ENCODE data around the gene TFR2. TPM values are rescaled to one million over a fixed set of nuclear protein-coding genes. Genes with fewer than 3 reads are reported as not detected.

Gene TFR2
- total RNA-seq, 1 experiment from 2014 or later: 11.8 TPM

- ChIA-PET CTCF (interaction anchor here (0.5 to 2.9 kb wide), 7 partner anchors 20 to 493 kb away, joined by 3 to 12 read pairs (median 6); partner anchors contain the start of genes MOSPD3, POP7 and SPACDR), POLR2A (interaction anchor here (1.4 to 2.3 kb wide), 5 partner anchors 8 to 156 kb away, joined by 9 to 23 read pairs (median 15); partner anchors contain the start of genes MEPCE, MOSPD3, POP7 and ZCWPW1), RAD21 (ENCODE audit: low non-redundant PET in 1 of 2, low total read pairs in 2 of 2, uncharacterized antibody in 2 of 2, unreplicated experiment in 2 of 2) (interaction anchor here in 1 of 2 experiments (0.6 kb wide), 1 partner anchor 71 kb away, joined by 4 read pairs; no protein-coding TSS in a partner anchor)
- no peaks in the 10 kb centered on the region for H3K27me3 ChIP-seq (ENCODE audit: insufficient read depth, low read length)
- H2AFZ ChIP-seq (ENCODE audit: low read depth, low read length, poor library complexity, severe bottlenecking): no peak overlapping the region
- H3K4me1 ChIP-seq (ENCODE audit: control insufficient read depth in 1 of 2, insufficient read depth in 2 of 2, low read length in 2 of 2): peaks cover 2 to 22% of the 10 kb centered on the region in 2 experiments; a peak in 3 of 4 replicates
- no peak for DNase-seq (ENCODE audit: low read depth, low spot score)
- ATAC-seq: no peak
- peak overlapping the region; percentile 71 to 87 for H3K4me3 ChIP-seq (replicated peaks in 1 of 2; ENCODE audit: low read depth in 1 of 2, low read length in 2 of 2)
- TF ChIP-seq RAD21 (IDR thresholded peaks at IDR 0.05; ENCODE audit: low read depth) (no peak), ZBTB33 (IDR thresholded peaks at IDR 0.05; ENCODE audit: extremely low read depth, insufficient replicate concordance, low read length) (no peak), ZFX (IDR thresholded peaks at IDR 0.05) (no peak), EZH2 (IDR thresholded peaks at IDR 0.05) (no peak), CTCF (IDR thresholded peaks at IDR 0.05 in 2 of 3, conservative IDR thresholded peaks at IDR 0.05 in 1 of 3; ENCODE audit: borderline replicate concordance in 1 of 3, insufficient read depth in 1 of 3, low read depth in 2 of 3, low read length in 2 of 3) (no peak), FOSL1 (IDR thresholded peaks at IDR 0.05; ENCODE audit: low read depth) (no peak), REST (IDR thresholded peaks at IDR 0.05; ENCODE audit: low read depth) (no peak), SIN3A (IDR thresholded peaks at IDR 0.05; ENCODE audit: low read depth) (no peak), YY1 (IDR thresholded peaks at IDR 0.05; ENCODE audit: extremely low read depth, insufficient replicate concordance, low read depth, low read length) (no peak), POLR2A (IDR thresholded peaks at IDR 0.05; ENCODE audit: borderline replicate concordance, extremely low read depth, insufficient read depth, insufficient read length) (no peak), ZNF274 (IDR thresholded peaks at IDR 0.05; ENCODE audit: low read depth, low read length) (no peak), MAX (IDR thresholded peaks at IDR 0.05) (no peak), EGR1 (IDR thresholded peaks at IDR 0.05; ENCODE audit: low read depth) (no peak), TCF7L2 (IDR thresholded peaks at IDR 0.05; ENCODE audit: borderline replicate concordance, extremely low read depth, insufficient read depth, insufficient read length) (no peak), CEBPB (IDR thresholded peaks at IDR 0.05; ENCODE audit: low read depth) (no peak), EZH2phosphoT487 (IDR thresholded peaks at IDR 0.05; ENCODE audit: borderline replicate concordance) (no peak), JUND (IDR thresholded peaks at IDR 0.05) (no peak)
- H3K9me2 ChIP-seq (ENCODE audit: insufficient read depth): no peaks in the 10 kb centered on the region
- H3K9ac ChIP-seq (ENCODE audit: low read length): peak overlapping the region; percentile 91
- H3K27ac ChIP-seq (ENCODE audit: low read depth, low read length): peak overlapping the region; percentile 97
- BruUV-seq (replicated peaks): TSS peak; percentile 52
- H3K9me3 ChIP-seq (ENCODE audit: control insufficient read depth in 1 of 2, insufficient read depth in 1 of 2, low read depth in 1 of 2, low read length in 2 of 2): no peaks in the 10 kb centered on the region
- H3K36me3 ChIP-seq (ENCODE audit: control insufficient read depth in 1 of 2, insufficient read depth in 2 of 2, low read length in 2 of 2): peaks cover 5 to 8% of the 10 kb centered on the region in 2 experiments; a peak in 3 of 4 replicates
- intact Hi-C loops (cut with micrococcal nuclease): no loop called here
- no peaks in the 10 kb centered on the region for H4K20me1 ChIP-seq (ENCODE audit: insufficient read depth)
- H3K4me2 ChIP-seq (ENCODE audit: low read length): peak overlapping the region; percentile 88
- H3K79me2 ChIP-seq (ENCODE audit: insufficient read depth, low read length): peaks cover 11% of the 10 kb centered on the region; the same call in 1 of the 2 replicates
Observed at GRCh38 chr7:100584683-100585510, 56.5 kb downstream of the TFR2 start.

Data from HCT116 (cell line).